Globus pallidus (tissue), 1 donor: Measurements from ENCODE around the gene HP.
"Not testable (repeated sequence)": the region's sequence is repeated elsewhere in the genome, so short reads cannot be mapped to it uniquely, and the experiment has no call there.

ENCODE experiments used
- DNase-seq: peaks from one replicate; pipeline ENCODE4 v3.0.0-alpha.2; 2015; ENCODE audit warnings: low spot score

The HP gene, protein sequence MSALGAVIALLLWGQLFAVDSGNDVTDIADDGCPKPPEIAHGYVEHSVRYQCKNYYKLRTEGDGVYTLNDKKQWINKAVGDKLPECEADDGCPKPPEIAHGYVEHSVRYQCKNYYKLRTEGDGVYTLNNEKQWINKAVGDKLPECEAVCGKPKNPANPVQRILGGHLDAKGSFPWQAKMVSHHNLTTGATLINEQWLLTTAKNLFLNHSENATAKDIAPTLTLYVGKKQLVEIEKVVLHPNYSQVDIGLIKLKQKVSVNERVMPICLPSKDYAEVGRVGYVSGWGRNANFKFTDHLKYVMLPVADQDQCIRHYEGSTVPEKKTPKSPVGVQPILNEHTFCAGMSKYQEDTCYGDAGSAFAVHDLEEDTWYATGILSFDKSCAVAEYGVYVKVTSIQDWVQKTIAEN

DNA sequence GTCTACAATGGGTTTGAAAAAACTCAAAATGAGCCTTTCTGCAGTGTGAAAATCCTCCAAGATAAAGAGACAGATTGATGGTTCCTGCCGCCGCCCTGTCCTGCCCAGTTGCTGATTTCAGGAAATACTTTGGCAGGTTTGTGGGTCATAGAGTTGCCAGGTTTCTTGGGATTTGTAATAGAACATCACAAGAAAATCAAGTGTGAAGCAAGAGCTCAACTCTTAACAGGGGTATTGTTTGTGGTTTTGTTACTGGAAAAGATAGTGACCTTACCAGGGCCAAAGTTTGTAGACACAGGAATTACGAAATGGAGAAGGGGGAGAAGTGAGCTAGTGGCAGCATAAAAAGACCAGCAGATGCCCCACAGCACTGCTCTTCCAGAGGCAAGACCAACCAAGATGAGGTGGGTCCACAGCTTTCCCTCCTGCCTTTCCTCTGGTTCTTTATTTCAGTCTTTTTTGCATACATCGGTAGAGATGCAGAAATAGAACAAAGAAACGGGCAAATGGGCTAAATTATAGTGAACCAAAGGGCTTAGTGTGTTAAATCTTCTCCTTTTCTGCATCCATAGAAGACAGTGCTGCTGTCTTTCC, at the start of gene HP:
Gene HP (plus strand): TSS at position 252 of the 594 bp plus-strand sequence. CDS start 148 bp downstream, at position 400.
- DNase-seq: not testable (repeated sequence)

DNA sequence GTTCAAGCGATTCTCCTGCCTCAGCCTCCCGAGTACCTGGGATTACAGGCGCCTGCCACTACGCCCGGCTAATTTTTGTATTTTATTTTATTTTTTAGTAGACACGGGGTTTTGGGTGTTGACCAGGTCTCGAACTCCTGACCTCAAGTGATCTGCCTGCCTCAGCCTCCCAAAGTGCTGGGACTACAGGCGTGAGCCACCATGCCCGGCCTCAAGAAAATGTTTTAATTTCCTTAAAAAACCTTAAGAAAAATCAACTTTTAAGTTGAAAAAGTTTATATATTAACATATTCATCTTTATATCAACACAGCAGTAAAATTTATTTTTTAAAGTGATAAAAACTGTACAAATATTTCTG, 46.3 kb upstream of the HP start:
- DNase-seq: not testable (repeated sequence)

DNA sequence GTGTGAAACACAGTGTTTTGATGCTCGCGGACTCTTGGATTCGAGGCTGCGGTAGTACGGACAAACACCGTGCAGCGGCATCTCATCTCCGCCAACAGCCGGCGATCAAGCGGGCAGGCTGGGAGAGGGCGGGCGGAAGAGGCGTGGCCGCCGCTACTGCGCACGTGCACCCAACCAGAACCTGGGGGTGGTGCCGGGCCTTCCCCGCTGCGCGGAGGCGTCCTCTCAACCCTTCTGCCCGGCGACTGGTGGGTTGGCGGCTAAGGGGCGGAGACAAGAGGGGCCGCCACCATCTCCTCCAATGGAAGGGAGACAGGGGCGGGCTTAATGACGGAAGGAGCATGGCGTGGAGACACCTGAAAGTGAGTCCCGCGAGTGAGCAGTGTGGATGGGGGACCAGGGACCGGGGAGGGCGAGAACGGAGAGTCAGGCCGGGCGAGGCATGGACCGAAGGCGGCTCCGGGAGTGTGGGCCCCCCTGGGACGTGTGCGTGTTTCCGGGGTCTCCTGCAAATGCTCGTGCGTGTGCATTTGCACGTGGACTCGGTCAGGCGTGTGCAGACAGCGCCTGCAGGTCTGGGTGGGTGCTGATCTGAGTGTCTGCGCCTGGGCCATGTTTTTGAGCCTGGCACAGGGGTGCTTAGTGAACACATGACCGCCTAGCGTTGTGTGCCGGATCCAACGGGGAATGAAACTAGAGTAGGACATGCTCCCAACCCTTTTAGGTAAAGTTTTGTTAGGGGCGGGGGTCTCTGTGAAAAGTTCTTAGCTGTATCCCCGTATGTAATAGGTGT, 45.7 kb upstream of the HP start, which contains the start of gene DHODH:
Gene DHODH (plus strand): TSS at position 321 of the 793 bp plus-strand sequence. CDS start 21 bp downstream, at position 342.
- peak; percentile 97 for DNase-seq

DNA sequence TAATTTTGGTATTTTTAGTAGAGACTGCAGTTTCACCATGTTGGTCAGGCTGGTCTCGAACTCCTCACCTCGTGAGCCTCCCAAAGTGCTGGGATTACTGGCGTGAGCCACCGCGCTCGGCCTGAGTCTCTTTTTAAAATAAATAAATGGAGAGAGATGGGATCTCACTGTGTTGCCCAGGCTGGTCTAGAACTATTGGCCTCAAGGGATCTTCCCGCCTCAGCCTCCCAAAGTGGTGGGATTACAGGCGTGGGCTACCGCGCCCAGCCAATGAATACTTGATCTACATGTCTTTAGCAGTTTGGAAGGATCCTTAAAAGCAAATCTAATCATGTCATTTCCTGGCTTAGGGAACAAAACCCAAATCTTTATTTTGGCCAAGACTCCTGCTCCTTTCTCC, 44.5 kb upstream of the HP start:
- no peak for DNase-seq

DNA sequence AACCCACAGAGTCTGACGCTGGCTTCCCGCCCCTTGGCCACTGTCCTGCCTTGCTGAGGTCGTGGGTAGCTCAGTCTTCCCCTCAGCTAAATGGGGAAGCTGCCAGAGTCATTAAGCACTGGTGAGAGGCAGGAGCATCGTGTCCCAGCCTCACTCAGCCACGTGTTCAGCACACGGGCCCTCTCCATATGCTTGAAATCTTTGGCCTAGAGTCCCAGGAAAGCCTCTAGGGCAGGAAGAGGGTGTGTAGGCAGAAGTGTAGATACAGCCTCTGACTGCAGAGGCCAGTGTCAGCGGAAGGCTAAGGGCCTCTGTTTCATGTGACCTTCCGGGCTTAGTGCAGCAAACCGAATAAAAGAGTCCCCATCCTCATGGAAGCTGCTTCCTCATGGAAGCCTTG, 41.7 kb upstream of the HP start:
- no peak for DNase-seq

DNA sequence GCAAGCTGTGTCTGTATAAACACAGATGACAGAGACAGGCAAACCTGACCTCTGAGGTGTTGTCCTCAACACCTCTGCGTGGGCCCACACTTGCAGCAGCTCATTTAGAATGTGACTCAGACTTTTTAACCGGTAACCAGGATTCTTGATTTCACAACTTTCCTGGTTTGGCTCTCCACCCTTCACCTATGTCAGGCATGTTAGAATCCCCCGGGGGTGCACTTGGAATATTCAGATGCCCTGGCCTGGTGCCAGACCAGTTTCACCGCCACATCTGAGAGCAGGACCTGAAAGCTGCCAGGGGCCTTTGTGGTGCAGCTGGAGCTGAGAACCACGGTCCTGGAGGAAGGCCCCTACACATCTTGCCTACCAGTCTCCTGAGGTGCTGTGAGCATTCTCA, 40.9 kb upstream of the HP start:
- DNase-seq: no peak

DNA sequence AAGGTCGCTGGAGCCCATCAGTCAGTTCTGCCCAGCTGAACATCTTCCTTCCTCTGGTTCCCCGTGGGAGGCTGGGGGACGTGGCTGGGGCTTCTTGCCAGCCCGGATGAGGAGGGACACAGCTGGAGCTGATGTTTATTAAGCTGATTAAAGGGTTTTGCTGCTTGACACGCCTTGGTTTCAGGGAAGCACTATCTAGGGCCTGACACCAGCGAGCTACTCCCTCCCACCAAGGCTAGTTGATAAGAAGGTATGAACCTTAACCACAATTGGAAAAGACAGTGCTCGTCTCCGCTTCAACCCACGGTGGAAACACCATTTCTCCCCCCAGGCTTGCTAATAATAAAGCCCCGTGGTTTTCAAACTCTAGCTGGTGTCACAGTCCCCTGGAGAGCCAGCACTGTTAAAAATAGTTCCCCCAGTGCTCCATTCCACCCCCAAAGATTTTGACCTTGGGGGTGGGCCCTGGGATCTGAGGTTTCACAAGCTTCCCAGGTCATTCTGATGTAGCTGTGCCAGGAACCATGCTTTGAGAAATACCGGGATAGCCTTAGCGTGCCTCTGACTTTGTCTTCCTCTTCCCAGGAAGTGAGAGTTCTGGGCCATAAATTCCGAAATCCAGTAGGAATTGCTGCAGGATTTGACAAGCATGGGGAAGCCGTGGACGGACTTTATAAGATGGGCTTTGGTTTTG, 40.3 kb upstream of the HP start:
- DNase-seq: no peak

DNA sequence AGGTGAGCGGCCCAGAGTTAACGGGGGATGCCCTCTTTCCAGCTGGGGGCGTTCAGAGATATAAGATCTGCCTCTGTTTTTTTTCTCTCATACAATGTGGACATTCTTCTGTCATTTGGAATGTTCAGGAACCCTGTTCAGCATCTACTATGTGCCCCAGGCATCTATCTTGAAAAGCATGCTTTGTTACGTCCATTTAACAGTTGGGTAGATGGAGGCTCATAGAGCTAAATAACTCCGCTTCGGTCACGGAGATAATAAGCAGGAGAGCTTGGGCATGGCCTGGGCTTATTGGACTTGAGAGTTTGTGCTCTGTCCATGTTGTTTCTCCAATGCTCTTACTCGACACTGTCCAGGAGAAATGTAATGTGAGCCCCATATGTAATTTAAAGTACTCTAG, 39.6 kb upstream of the HP start:
- no peak for DNase-seq

DNA sequence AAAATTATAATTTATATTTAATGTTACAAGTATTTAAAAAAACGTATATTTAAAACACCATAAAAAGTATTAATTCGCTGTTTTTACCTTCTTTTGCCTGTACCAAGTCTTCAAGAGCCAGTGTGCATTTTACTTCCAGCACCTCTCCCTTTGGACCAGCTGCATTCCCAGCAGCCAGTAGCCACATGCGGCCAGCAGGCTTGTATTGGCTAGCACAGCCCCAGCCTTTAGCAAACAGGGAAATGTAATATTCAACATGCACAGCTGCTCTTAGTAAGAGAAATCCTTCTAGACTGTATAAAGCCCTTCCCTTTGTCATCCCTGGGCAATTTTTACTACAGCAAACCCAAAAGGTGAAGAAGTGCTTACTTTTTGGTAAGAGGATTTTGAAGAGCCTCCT, 39.2 kb upstream of the HP start:
- no peak for DNase-seq

DNA sequence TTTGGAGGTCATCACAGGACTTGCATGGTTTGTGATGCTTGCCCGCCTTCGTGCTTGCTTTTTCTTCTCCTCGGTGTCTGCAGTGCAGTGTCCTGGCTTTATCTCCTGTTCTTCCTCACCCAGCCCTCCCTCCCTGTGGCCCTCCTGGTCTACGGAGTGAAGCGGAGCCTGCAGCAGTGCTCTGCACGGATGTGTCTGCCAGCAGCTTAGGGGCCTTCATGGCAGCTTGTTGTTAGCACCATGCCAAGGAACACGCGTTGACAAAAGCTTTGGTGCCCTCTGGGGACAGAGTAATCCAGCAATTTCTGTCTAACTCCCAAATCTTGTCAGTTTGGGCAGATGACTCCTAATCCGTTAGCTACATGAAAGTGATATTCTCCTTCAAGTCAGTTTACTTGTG, 35.8 kb upstream of the HP start:
- no peak for DNase-seq

DNA sequence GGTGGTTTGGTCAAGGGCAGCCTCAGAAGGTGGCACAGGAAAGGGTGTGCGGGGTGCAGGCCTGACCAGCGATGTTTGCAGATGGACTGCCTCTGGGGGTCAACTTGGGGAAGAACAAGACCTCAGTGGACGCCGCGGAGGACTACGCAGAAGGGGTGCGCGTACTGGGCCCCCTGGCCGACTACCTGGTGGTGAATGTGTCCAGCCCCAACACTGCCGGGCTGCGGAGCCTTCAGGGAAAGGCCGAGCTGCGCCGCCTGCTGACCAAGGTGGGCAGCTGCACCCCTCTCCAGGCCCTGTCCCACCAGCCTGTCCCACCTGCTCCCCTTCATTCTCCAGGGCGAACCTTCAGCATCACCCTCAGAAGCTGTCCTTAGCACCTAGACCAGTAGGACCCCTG, 33.3 kb upstream of the HP start:
- DNase-seq: no peak

DNA sequence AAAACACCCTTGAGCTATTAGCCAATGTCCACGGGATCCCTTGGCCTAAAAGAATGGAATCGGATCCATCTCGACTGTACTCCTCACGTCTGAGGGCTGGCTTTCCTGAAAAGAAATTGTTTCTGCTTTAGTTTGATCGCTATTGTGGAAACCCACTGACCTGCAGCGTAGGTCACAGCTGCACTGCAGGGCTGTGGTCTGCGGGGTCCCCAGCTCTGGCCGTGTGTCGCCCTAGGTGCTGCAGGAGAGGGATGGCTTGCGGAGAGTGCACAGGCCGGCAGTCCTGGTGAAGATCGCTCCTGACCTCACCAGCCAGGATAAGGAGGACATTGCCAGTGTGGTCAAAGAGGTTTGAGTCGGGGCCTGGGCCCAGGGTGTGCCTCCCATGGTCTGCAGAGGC, 32.2 kb upstream of the HP start:
- no peak for DNase-seq

DNA sequence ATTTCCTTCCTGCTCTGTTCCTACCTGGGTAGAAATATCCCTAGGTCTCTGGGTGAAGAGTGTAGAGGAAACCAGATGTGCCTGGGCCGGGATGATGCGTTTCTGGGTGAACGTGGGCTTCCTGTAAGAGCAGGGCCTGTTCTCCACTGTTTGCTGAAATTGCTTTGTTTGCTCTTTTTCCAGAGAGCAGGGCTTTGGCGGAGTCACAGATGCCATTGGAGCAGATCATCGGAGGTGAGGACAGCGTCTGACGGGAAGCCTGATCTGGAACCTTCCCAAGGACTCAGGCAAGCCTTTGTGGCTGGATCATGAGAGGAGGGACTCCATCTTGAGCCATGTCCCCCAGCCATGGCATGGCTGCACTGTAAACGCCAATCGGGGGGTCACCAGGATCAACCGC, 30.3 kb upstream of the HP start:
- no peak for DNase-seq

DNA sequence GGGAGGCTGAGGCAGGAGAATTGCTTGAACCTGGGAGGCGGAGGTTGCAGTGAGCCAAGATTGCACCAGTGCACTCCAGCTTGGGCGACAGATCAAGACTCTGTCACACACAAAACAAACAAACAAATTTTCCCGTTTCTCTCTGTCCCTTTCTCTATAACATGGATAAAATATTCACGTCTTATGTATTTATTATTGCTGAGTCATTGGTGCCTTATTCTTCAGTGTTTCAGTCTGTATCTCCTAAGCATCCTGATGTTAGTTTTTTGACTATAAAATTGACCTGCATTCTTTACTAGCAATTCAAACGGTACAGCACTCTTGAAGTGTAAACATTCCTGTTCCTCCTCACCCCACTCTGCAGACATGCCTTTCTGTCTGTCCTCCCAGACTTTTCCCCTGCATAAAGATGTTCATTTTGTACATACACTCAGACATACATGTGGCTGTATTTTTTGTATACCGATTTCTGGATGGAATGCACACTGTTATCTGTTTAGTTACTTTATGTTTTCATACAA, 29.4 kb upstream of the HP start:
- DNase-seq: no peak

DNA sequence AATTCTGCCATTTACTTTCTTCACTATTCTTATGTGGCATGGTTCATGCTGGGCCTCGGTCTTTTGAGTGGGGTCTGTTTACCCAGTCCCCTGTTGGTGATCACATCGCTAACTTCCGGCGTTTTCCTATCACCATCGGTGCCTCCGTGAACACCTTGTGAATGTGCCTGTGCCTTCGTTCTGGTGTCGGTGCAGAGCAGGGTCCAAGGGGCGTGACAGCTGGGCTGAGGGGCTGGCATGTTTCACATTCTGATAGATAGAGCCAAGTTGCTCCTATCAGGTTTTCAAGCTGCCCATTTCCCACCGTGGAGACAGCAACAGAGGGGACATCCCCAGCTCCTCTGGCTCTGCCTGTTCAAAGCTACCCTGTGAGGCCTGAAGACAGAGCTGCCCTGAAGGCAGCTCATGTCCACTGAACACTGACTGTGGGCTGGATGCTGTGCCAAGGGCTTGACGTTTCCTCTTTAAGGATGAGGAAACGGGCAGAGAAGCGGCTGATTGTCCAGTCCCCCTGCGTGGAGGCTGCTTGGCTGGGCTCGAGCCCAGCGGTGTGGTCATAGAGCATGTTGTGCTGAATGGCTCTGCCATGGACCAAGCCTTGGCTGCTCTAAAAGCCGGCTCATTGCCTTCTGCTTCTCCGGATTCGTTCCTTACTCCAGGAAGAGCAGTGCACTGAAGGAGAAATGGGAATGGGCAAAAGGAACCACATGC, 28.7 kb upstream of the HP start:
- DNase-seq: peak; percentile 58

DNA sequence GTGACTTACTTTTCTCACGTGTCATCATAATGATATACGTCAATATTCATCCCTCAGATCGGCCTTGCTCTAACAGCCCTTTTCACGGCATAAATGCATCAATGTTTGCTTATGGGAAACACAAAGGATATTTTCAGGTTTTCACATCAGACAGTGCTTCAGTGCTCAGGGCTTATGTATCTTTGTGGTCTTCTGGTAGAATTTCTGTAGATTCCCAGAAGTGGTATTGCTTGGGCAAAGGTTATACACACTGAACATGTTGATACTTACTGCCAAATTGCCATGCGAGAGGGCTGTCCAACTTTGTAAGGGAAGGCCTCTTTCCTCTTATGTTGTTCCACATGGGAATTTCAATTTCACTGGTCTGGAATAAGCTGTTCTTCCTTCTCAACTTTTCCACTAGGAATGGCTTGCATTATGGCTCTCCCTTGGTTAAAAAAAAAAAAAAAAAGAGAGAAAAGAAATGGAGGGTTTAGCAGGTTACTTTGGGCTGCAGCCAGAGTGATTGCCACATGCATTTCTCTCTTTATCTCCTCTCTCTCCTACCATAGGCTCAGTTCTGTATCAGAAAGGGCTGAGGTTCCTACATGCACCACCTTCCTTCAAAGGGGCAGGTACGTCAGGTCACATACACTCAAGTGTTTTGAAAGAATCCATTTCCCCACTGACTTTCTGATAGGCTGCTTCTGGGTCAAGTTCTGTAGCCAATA, 26.5 kb upstream of the HP start:
- no peak for DNase-seq

DNA sequence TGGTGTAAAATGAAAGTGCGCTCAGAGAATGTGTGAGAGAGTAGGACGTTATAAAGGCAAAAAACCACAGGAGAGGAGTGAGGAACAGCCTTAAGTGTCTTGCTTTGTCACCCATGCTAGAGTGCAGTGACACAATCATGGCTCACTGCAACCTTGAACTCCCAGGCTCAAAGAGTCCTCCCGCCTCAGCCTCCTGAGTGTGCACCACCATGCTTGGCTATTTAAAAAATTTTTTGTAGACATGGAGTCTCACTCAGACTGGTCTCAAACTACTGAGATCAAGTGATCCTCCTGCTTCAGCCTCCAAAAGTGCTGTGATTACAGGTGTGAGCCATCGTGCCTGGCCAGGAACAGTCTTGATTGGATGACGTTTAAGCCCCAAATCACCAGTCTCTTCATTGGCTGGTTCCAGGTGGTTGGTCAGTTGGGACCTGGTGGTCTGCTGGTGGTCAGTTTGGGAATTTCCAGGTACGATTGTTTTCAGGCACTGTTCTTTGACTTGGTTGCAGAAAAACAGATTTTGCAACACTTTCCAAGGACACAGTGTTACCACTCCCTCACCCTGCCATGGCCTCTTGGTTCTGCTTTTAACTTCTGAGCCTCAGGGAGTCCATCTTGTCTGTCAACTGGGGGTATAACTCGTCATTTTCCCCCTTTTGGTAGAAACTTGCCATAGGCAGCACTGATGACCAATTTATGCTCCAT, 24.6 kb upstream of the HP start:
- no peak for DNase-seq

DNA sequence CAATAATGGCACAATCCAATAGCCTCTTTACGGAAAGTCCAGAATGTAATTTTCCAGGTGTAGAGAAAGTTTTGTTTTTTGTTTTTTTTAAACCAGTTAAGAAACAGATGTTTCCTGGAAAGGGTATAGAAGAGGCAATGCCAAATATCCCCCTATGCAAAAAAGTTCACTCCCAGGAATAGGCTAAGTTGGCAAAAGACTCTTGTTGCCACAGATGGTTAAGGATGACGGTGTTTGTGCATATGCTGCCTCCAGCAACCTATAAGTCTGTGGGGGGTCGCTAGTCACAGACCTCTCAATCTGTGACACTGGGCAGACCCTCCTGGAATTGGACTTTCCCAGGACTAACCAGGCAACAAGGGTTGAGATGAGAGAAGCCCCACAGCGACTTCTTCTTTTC, 20.9 kb upstream of the HP start:
- DNase-seq: no peak

DNA sequence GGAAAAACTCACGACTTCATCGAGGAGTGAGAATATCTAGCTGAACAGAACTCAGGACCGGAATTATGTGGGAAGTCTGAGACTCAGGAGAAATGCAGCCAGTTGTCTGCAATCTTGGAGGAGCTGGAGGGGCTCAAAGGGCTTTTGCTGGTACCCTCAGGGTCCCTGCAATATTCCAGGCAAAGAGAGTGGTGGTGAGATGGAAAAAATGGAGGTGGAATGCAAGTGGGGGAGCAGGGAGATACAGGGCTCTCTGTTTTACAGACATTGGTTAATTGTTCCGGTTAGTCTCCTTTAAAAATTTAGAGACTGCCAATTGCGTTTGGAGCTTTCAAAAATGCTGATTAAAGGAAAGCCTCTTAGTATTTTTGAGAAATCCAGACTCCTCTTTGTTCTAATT, 18.2 kb upstream of the HP start:
- DNase-seq: no peak

DNA sequence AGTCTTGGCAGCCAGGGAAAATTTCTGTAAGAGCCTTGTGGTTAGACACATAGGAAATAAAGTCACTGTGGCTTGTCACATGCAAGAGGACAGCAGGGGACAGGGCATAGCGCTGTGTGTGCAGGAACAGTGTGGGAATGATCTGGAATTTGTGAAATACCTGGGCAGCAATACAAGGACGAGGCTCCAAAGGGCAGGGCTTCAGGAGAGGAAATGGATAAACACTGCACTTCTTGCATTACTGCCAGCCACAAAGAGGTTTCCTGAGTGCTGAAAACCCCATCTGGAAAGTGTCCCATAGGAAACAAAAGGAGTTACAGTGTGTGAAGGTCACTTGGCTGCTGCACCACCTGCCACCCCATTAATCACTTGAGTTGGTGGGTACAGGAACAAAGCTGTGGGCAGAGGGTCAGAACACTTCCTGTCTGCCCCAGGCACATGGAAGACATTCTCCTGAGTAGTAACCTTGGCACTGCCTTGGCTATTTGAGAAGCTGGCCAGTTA, 12.1 kb upstream of the HP start:
- DNase-seq: no peak
